NCI-H2029 (cell line): ENCODE results near the gene LYAR.
A peak's percentile ranks its signal among the peaks of the same experiment; 100 is the strongest.
"Not testable (repeated sequence)": the region's sequence is repeated elsewhere in the genome, so short reads cannot be mapped to it uniquely, and the experiment has no call there.

Experiments used
- DNase-seq: peaks from one replicate; lab custom pipeline; 2025; lab: John Stamatoyannopoulos, UW

The LYAR gene

DNA sequence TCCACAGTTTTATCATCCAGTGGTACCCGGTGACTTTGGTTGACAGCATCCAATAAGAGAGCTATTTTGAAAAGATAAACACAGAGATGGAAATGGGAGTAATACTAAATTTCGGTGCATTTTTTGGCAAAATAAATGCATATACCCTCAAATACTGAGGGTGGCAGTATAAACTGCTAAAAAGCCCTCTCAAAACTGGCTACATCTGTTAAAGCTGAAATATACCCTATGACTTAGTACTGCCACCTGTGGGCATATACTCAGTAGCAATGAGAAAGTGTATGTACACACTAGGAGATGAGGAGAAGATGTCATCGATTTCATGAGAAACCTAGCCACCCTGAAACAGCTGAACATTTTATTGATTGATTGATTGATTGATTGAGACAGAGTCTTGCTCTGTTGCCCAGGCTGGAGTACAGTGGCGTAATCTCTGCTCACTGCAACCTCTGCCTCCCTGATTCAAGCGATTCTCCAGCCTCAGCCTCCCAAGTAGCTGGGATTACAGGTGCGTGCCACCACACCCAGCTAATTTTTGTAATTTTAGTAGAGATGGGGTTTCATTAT is 29.7 kb downstream of the LYAR start:
- DNase-seq = no peak

DNA sequence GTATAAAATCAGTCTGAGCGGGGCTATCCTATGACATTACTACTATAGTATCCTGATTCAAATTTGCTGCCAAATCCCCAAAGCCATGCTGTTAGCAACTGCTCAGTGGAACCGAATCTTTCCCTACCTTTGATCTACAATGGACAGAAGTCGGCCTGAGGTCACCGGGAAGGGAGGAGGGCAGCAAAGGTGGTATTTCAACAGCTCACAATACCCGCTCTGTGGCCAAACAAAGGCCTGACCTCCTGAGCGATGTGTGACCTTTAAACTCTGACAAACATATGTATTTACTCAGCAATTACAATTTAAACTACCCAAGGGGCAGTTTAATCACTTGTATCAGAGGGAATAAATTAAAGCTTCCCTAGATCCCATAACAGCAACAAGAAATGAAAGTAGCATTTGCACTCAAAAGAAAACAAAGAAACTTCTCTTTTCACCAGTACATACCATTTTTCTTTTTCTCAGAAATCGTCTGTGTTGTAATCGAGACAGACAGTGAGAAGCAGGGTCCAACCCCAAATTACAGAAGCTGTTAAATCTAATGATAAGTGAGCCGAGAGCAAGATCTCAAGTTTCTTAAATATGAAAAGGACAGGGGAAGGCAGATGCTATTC is 30.4 kb downstream of the LYAR start:
- DNase-seq = no peak

DNA sequence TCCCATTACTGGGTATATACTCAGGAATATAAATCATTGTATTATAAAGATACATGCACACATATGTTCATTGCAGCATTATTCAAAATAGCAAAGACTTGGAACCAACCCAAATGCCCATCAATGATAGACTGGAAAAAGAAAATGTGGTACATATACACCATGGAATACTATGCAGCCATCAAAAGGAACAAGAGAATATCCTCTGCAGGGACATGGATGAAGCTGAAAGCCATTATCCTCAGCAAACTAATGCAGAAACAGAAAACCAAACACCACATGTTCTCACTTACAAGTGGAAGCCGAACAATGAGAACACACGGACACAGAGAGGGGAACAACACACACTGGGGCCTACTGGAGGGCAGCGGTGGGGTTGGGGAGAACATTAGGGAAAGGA is 32.2 kb downstream of the LYAR start:
- DNase-seq = not testable (repeated sequence)

DNA sequence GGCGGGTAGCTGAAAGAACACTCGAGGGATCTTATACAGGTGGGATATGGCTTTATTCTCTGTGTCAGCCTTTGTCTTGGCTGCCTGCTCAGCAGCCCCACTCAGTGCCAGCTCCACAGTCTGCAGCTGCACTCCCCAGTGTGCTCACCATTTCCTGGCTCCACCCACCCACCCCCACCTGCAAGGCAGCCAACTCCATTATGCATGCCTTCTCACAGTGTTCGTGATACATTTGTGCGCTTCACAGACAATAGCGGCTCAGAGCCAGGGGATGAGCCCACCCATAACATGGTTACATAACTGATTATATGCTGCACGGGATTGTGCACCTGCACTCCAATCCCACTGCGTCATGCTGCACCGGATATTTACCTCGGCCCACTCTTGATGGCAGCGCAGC is 33.2 kb downstream of the LYAR start:
- no peak for DNase-seq

DNA sequence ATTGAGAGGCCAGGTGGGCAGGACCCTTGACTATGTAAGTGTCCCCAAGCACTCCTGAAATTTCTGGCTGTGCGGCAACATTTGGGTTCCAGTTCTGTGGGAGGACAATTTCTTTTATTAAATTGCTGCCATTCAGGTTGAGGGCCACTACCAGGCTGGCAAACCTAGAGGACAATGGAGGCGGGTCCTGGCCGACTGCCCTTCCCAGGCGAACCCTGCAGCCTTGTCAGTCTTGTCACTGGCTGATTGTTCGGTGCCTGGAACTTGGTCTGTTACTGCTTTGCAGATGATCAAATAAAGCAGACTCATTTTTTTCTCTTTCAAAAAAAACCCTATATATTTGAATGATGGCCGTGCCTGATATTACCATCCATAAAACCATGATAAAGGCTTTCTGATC is 35.3 kb downstream of the LYAR start:
- no peak for DNase-seq

DNA sequence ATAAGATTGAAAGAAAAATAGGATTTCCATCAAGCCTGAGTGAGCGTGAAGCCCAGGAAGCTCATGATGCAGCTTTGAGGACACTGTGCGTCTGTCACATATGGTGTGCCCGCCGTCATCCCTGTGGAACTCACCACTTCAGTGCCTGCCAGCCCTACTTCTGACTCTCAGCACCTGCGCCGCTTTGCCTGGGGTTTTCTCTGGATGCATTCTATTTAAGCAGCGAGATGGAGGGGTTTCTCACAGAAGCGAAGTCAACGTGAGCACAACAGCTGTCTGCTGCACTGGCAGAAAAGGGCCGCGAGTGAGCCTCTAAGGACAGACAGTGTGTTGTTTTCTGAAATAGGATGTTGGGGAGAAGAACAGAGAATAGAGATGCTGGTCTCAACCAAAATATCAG is 35.8 kb downstream of the LYAR start:
- DNase-seq = no peak

DNA sequence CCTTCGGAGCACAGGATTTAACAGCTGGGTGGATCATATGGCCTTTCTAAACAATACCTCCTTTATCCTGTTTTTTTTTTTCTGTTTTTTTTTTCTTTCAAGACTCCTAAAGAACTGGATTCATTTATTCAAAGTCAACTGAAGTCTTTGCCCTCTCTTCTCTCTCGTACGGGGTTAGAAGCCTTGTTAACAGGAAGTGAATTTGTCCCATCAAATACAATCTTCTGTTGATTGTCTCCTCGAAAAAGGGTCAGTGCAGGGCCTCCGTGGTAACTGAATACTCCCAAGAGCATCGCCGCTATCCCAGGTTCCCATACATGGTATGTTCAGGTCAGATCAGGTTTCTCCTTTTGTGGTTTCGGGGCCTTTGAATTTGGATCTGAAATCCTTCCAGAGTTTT is 40.1 kb downstream of the LYAR start:
- no peak for DNase-seq

DNA sequence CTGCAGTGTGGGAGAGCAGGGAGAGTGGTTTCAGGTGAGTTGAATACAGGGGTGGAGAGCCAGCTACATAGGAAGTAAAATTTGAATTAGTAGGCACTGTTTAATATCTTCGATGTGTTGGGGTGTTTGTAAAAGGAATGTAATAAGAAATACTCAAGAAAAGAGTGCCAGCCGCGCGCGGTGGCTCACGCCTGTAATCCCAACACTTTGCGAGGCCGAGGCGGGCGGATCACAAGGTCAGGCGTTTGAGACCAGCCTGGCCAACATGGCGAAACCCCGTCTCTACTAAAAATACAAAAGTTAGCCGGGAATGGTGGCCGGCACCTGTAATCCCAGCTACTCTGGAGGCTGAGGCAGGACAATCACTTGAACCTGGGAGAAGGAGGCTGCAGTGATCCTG is 40.6 kb downstream of the LYAR start:
- not testable (repeated sequence) for DNase-seq

DNA sequence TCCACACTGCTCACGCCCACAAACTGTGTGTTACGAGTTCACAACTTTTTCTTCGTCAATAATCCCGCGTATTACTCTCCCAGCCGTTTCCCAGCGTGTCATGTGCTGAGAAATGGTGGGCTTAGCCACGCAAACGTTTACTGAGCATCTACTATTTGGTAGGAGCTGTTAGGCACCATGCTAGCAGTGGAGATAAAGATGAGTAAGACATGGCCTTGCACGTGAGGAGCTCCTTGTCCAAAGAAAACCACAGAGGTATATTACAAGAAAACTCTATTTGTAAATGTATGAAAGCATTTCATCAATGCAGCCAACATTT is 41.1 kb downstream of the LYAR start:
- no peak for DNase-seq

DNA sequence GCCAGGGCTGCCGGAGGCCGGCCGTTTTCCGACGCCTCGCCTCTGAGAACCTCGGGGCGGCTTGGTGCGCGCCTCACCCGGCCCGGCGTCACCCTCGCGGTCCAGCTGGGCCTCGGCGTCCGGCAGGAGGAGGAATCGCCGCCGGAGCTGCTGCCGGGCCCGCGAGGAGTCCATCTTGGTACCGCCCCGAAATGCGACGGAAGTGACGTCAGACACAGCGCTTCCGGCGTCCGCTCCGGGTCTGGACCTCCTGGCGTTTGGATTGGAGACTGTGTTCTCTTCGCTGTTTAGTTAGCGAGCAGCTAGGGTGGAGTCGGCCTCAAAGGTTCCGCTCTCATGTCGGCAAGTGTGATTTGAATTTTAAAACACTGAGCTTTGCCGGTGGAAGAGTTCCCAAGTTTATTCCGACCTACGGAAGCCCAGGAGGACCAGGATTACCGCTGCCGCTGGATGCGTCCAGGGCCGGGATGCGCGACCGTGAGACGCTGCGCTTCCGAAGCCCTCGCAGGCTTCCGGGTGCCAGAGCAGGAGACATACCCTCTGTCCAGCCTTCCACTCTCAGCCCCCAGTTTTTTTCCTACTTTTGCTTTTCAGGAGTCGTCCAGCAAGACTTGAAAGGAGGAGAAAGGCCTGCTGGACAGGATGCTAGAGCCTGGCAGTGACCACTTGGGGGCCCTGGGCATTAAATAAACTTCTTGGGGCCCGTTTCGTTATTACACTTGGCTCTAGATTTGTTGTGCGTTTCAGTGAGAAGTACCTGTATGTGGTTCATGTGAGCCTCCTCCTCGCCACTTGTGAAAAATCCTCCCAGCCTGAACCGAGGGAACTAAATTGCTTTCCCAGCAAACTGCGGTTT is 41.7 kb downstream of the LYAR start, which contains the start of gene TMEM128:
TMEM128 (minus strand) TSS at position 195 of the 856 bp plus-strand sequence; CDS start at position 174, 21 bp downstream.
- DNase-seq = peak; percentile 89

DNA sequence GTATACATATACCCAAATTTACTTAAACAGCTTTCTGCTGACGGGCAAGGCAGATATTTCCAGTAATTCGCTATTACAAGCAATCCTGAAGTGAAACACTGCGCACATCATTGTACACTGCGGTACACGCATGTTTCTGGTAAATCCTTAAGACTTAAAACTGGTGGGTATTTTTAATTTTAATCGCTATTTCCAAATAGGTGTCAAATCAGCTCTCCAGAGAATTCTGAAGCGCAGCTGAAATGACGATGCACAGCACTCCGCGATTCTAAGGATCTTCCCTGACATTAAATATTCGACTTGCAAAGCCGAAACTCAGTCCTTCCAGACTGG is 42.3 kb downstream of the LYAR start:
- no peak for DNase-seq

DNA sequence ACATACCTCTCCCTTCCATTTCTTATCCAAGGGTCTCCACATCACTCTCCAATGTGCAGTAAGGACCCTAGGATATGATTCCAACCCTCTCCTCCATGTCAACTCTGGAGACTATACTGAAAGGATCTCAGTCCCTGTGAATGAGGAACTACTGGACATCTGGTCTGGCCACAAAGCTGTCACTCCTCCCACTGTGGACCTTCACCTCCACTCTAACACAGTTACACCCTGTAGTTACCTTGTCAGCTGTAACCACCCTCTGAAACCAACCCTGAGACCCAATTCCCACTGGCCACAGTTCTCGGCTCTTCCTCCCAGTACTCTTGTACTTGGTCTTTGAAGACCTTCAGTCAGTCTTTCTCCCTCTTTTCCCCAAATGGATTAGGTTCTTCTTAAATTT is 44.8 kb downstream of the LYAR start:
- DNase-seq = no peak

DNA sequence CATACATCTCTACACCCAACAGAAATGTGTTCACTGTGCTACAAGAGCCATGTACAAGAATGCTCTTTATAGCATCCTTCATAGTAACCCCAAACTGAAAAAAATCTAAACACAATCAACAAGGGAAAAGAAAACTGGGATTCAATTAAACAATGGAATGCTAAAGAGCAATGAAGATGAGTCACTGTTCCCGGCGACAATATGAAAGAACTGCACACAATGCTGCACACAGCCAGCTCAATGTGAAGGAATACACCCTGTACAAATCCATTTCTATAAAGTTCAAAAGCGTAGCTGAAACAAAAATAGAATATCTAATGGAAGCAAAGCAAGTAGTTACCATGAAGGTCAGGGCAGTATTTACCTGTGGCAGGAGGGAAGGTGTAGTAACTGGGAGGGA is 50.4 kb downstream of the LYAR start:
- DNase-seq = not testable (repeated sequence)

DNA sequence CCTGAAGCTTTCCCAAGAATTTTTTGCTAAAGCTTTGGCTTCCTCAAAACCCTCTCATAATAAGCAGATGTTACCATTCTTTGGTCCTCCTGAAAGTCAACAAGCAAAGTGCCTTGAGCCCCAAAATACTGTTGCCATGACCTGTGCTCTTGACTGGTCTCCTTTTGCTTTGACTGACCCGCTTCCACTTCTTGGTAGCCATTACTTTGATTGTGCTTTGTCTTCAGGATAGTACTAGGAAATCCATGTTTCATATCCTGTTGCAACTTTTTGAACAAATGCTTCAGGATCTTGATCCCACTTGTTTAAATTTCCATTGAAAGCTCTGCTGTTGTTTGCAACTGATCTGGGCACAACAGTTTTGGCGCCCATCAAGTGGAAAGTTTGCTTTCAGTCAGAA is 56.3 kb downstream of the LYAR start:
- no peak for DNase-seq

DNA sequence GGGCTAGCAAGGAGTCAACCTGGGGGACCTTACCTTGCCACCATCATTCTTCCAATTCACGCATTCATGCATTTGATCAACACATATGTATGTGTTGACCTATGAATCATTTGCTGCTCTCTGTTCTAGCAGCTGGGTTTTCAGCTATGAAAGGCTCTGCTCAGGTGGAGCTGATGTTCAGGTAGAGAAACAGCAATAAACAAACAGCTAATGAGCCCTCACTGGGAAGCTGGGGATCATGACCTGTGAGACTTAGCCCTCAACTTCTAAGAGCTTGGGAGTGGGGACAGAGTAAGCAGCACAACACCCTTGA is 61.6 kb downstream of the LYAR start:
- no peak for DNase-seq

DNA sequence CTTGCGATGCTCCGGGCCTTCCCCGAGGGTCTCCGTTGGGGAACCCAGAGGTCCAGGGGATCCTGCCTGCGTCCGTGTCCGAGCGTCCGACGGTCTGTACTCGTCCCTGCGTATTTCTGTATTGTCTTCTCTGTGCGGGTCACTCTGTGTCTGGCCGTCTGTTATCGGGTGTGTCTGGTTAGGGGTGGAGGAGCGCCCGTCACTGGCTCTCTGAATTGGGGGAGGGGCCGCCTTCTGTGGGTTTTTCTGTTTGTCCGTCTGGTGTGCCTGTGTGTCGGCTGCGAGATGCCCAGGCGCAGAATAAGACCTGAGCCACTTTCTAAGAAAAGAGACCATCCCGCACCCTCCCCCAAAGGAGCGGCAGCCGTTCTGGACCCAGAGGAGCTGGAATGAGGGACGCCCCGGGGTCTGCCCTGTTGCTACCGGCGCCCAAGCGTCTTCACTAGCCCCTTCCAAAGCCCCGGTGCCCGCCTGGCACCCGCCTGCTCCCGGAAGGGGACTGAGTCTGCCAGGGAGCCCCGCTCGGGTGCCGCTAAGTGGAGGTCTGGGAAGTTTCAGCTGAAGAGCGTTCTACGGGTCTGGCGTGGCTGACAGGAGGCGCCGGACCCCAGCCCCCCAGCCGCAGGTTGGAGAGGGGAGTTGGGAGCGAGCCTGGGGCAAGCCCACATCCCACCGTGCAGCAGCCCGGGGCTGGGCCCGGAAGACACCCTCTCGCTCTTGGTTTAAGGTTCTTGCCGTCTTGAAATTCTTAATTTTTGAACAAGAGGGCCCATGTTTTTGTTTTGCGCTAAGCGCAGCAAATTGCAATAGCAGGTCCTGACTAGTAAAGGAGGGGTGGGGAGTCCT is 62.2 kb downstream of the LYAR start:
- DNase-seq = no peak

DNA sequence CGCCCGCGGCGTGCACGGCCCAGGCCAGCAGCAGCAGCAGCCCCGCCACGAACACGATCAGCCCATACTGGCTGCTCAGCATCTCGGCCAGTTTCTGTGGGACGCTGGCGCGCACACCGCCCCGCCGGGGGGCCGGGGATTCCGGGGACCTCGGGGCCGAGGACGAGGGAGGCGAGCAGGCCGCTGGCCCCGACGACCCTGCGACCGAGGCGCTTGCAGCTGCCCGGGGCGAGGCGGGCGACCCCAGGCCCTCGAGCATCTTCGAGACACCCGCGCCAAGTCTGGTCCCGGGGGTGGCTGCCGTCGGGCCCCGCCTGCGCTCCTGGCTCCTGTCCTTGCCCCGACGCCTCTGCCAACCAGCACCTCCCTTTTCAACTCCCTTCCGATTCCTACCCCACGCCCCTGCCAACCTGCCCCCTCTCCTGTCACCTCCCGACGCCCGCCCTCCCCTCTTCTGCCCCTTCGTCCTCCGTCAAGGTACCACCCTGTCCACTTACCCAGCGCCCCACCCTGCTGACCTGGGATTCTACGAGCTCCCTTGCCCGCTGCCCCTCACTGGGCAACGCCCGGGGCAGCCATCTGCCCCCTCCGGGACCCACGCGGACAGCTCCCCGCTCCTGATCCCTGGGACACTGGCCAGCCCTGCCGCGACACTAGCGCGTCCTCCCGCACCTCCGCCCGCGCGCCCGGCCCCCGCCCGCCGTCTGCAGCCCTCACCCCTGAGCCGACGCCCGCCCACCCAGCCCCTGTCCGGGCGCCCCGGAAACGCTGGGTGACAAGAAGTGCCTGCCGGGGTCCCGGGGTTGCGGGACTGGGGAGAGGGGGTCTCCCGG is 63.1 kb downstream of the LYAR start, which contains the start of gene OTOP1:
OTOP1 (minus strand) TSS at position 324 of the 833 bp plus-strand sequence; CDS start at position 259, 65 bp downstream.
- DNase-seq = no peak

DNA sequence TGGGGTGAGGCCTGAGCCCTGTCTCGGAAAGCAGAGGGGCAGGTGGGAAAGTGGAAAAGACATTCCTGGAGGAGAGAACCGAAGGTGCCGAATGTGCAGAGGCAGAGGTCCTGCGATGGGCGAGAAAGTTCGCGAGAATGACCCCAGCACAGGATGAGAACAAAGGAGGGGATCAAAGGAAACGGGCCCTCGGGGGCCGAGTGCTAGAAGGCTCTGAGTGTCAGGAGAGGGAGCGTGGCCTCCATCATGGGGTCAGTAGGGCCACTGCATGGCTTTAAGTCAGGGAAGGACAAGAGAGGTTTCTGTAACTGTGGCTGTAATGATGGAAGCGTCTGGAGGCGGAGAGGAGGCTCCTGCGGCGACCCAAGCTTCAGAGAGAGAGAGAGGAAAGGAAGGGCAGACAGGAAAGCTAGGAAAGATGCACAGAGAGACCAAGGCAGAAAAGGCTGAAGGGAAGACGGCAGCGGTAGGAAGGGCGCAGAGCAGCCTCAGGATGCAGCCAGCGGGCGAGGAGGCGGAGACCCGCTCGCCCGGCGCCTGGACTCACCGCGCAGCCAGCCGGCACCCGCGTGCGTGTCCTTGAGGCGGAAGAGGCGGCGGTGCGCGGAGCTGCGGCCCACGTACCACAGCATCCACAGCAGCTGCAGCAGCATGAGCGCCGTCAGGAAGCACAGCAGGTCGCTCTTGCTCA is 63.9 kb downstream of the LYAR start:
- no peak for DNase-seq
